Astrocyte of the hippocampus (primary cell): ENCODE results near the gene HOXB8.

Source experiments
- DNase-seq: peaks from one replicate; pipeline ENCODE4 v3.0.0; 2011; ENCODE audit warnings: low read depth, low spot score

Gene HOXB8

DNA sequence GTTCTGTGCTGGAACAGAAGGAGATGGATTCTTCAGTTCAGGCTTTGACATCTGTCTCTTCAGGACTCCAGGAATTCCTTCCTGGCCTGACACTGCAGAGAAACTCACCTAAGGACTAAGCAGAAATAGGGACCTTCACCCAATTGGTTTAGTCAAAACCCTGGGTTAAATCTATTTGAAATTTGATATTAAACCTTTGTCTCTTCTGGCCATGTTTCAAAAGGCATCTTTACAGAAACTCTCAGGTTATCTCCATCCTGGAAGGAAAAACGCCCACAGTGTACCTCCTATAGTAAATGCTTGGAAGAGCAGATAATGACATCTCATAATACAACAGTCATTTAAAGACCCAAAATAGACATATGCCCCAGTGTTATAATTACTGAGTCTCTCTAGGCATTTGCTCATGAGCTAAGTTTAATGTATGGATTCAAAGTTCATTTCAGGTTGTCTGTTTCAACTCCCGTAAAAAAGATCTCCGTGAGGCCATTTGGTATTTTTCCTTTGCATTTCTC is 31.3 kb downstream of the HOXB8 start:
- DNase-seq: no peak

DNA sequence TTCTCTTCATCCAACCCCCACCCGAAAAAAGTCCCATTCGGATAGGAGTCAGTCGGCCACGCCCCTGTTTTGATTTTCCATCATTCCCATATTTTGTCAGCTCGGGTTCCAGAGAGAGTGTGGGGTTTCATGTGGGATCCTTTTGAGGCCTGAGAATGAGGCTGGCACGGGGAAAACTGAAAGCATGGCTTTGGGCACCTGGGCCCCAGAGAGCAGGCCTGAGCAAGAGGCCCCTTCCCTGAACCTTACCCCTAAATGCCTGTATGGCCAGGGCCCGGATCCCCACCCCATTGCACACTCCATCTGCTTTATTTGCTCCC is 32.4 kb downstream of the HOXB8 start:
- no peak for DNase-seq

DNA sequence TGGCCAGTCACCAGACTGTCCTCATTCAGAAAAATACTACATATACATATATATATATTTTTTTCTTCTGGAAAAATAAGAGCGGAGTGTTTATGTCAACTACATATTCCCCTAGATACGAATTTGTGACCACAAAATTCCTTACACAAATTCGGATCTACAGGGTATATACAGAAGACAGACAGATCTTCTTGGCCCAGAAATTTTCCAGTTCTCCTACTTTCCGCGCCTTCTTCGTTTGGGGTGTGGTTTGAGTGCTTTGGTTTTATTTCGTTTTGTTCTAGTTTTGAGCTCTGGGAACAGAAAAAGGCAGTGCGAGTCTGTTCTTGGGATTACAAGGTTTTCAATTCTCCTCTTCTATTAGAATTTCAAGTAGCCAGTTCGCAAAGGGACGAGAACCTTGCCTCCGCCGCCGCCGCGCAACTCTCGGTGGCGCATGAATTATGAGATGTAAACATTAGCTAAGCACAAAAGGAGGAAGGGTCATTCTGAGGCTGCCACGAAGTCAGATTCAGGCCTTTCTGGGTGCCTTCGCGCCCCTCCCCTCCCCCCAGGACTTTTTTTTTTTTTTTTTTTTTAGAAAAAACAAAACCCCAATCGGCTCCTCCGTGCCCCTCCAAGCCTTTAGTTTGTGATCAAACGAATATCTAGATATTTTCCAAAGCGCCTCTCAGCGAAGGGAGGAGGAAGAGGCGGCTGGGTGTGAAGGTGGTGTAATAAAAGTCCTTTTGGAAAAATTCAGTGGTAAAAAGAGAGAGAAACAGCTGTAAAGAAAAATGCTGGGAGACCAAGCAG is 35.1 kb downstream of the HOXB8 start:
- DNase-seq: peak; percentile 50

DNA sequence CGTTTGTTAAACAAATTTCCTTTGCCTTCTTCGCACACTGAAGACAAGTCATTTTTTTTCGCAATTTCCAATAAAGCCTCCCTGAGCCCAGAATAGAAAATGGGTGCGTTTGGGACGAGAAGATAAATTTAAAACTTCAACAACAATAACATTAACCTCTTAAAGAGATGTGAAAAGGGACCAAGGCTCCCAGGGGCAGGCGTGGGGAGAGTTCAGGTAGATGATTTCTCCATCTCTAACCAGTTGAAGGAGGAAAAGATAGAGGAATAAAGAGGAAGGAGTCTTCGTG is 35.7 kb downstream of the HOXB8 start:
- peak; percentile 45 for DNase-seq

DNA sequence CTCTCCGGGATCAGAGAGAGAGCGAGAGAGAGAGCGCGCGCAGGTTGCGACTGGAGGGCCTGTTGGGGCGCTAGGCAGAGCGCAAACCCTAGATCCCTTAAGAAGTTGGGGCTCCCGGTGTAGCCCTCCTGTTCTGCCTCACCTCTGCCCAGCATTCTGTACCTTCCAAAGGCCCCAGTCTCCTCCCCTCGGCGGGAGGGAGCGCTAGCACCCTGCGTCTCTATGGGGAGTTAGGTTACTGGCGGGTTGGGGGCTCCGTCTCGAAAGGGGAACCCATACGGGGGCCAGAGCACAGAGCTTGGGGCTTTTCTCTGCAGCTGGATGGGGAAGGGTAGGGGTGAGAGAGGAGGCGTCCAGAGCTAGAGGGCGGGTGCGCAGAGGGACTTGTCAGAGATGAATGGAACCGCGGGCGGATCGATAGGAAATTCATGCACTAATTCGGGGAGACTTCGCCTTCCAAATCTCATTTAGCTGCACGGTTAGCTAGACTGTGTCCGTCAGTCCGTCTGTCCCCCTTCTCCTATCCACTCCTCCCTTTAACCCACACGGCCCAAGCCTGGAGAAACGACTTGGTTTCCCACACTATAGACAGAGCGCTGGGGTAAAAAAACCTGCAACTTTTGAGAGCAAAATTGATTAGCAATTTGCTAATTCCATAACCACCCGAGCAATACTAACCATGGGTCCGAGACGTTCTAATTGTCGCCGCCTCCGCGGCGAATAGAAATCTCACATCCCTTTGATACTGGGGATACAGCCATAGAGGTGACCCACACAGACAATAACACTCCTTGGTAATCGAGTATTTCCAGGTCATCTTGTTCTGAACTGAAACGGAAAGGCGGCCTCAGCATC is 36.2 kb downstream of the HOXB8 start:
- DNase-seq: peak; percentile 31

DNA sequence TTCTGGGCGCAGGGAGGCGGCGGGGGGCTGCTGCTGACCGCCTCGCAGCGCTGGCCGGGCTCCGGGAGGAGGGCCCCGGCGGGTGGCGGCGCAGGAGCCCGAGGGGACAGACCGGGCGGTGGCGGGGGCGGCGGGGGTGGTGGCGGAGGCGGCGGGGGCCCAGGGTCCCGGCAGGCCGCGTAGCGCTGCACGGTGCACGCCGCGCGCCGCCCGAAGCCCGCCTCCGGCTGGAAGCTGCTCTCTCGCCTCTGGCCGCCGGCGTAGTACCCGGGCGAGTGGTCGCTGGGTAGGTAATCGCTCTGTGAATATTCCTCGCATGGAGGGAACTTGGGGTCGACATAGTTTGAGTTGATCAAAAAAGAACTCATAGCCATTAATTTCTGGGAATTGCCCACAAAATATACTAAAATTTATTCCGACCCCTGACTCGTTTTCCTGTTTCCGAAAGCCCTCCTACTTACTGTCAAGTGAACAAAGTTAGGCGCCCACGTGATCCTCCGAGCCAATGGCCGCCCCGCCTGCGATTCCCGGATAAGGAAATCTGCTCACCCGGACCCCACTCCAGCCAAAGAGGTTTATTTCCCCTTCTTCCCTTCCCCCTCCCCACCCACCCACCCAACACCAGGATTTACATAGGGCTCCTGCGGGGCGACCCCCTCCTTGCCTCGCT is 37.0 kb downstream of the HOXB8 start, which contains the start of gene HOXB4:
Gene HOXB4, minus strand, starts transcription at position 405 of the 670 bp plus-strand sequence. Its CDS starts 31 bp downstream, at position 374.
- peak; percentile 79 for DNase-seq

DNA sequence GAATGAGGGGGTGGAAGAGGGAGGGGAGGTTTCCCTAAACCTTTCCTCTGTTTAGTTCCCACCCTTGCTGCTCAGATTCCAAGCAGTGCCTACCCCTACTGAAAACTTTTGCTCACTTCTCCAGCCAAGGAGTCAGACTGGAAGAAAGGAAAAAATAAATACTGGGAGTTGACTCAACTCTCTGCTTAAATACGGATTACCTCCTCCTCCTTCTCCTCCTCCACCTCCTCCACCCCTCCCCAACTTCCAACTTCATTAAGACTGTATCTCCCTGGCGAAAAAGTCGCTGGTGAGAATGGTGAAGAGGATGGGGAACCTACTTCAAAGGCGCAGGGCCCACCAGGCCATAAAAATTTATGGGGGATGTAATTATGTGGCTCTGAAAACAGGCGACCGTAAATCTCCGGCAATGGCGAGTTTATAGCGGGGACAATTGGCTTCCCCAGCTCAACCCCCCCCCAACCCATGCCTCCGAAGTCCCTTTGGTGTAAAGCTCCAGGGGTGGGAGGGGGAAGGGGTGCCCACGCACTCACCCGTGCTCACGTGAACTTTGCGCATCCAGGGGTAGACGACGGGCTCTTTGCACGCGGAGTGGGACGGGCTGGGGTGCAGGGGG is 37.7 kb downstream of the HOXB8 start:
- DNase-seq: peak; percentile 27

DNA sequence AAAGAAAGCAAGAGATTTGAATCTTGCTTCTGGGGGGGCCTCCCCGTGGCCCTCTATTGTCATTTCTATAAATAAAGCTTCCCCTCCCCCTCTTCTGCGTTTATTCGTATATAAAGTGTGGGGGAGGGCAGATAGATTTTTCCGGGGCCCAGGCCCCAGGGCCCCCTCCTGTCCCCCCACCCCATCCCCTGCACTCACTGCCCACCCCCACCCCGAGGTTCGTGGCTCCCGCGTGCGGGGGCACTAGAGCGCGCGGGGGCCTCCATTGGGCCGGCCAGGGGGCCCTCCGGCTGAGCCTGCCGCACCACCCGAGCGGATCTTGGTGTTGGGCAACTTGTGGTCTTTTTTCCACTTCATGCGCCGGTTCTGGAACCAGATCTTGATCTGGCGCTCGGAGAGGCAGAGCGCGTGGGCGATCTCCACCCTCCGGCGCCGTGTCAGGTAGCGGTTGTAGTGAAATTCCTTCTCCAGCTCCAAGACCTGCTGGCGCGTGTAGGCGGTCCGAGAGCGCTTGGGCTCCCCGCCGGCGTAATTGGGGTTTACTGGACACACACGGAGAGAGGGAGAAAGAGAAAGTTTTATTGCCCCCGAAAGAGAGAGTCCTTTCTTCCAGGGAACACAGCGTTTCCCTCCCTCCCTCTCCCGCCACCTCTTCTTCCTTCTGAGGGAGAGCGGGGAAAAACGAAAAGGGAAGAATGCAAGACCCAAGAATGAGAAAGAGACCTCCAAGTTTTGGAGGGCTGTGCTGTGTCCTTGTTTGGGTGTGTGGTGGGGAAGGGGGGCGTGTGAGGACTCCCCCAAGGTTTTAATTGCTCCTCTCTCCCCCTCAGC is 38.4 kb downstream of the HOXB8 start:
- peak; percentile 67 for DNase-seq

DNA sequence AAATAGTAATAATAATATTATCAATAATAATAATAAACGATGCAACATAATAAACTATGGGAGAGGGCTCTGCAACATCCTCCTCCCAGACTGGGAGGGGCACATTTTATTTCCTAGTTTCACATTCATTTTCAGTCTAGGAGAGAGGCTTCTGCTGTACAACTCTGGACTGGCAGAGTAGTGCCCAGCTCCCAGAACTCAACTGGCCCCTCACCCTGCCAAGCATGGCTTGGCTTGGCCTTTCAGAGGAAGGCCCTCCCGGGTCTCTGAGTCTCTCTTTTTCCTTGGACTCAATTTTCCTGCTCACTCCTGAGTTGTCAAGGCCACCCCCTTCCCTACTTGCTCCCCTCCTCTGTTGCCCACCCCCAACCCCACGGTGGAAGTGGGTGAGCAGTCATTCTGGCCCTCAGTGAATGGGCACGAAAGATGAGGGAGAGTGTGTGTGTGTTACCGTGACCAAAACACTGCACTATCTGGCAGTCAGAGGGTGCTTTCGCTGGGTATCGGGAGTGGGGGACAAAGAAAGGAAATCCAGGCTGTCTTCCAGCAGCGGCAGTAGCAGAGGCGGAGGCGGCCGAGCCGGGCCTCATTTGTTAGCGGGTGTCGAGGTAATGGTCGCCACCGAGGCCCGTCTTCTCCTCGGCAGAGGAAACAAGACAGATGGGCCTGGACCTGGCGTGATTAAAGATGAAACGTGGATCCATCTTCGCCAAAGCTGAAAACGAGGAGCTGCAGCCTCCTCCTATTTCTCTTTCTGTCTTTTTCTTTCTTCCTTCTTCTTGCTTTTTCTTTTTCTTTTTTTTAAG is 39.2 kb downstream of the HOXB8 start:
- peak; percentile 31 for DNase-seq

DNA sequence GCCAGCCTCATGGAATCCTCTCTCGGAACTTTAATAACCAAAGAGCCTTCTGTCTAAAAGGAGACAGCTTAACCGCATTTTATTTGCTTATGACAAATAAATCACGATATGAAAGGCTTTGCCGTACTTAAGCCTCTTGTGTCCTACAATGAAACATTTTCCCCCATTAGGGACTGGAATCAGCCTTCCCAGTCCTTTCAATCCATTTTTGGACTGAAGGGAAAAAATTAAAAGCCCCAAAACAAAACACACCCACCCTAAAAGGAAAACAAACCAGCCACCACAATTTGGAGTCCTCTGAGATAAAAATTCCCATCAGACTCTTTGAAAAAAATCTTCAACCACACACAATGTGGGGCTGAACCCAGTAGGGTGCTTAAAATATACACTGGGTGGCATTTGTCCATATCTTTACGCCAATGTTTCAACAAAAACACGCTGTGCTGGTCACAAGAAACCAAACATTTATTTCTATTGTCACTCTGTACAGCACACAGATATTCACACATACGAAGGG is 40.0 kb downstream of the HOXB8 start:
- DNase-seq: peak; percentile 46

DNA sequence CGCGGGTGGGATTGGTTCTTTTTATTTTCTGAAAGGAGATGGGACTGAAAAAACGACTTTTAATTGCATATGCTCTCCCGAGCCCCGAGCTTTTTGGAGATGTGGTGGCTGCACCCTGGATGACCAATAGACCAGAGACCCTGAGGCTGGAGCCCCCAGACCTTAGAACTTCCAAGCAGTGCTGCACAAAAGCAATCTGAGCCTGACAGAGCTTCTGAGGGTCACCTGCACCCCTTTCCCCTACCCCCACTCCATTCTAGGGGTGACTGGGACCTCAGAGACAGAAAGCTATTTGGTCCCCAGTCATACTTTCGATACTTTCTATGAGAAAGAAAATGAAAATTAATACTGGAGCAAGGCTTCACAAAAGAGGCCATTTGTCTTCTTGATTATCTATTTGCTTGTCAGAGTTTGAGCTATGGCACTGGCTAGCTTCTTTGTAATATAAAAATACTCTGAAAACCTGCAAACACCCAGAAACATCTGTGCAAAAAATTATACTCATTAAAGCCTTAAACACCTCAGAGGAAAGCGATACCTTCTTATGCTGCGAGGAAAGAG is 40.5 kb downstream of the HOXB8 start:
- no peak for DNase-seq

DNA sequence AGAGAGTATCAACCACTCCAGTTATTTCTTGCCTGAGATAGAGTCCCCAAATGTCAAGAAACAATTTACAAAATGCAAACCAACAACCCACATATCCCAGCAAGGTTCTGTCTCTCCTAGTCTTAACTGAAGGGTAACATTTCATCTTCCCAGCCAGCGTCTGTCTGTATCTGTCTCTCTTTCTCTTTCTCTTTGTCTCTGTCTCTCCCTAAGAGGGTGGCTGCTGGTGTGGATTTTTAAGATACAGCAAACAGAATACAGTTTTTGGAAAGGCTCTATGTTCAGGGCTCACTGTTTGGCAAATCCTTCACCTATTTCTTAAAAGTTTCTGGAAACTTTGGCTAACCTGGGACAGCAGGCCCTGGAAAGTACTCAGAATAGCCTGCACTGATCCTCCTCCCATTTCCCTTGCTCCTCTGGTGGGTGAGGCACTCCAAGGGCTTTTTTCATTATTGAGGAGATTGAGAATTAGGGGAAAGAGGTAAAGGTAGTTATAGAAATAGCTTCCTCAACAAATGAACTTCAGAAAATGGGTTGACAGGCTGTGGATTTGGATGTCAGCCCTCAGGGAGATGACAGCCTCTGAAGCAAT is 43.2 kb downstream of the HOXB8 start:
- no peak for DNase-seq

DNA sequence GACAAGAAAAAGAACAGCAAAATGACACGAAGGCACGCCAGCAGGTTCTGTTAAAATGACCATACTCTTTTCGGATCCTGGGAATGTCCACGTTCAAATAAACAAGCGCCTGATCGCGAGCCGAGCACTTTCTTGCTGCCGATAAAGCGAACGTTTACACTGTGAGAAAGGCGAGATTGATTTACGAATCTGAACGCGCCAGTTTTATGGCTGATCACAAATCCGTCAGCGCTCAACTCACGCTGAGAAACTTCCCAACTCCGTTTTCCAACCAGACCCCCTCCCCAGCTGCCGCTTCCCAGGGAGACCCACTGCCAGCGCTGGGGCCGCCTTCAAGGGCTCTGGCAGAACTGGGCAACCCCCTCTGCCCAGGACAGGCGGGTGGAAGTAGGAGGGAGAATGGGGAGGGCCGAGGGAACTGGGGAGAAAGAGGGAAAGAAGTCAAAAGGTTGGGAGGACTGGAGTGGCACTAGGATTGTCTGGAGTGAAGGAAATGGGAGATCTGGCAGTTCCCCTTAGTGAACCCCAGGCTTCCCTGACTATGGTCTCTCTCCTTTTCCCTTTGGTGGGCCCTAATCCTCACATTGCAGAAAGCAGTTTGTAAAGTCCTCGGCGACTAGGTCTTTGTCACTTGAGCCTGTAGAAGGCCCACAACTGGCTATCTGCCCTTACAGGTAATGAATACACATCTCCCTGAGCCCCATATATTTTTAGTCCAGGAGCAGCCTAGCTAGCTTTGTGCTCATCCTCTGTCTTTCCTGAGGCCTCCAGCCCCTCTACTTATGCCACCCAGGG is 43.9 kb downstream of the HOXB8 start:
- DNase-seq: no peak

DNA sequence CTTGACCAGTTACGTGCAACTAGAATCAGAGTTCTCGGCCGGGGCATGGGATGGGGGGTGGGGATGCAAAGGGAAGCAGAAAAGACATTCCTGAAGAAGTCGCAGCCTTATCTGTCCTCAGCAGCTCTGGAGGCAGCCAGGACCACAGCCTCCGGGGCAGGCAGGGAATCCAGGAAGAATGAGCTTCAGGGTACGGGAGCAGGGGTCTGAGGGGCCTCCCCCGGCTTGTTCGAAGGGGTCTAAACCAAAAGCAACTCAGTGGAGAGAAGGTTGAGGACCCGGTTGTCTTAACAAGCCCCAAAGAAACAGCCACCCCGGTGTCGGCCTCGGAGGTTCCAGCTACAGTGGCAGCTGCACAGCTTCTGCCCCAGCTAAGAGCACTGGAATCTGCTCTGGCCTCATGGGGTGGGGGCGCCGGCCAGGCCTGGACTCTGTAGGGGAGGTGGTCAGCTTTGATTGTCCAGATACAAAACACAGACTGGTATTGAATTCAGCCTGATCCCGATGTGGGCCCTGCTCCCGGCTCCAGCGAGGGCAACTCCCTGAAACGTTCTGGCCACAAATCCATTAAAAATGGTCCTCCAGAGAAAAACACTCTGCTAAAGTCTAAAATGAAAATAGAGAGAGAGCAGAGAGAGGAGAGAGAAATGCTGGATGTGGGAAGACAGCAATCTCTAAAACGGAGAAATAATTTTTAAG is 44.6 kb downstream of the HOXB8 start:
- DNase-seq: no peak

DNA sequence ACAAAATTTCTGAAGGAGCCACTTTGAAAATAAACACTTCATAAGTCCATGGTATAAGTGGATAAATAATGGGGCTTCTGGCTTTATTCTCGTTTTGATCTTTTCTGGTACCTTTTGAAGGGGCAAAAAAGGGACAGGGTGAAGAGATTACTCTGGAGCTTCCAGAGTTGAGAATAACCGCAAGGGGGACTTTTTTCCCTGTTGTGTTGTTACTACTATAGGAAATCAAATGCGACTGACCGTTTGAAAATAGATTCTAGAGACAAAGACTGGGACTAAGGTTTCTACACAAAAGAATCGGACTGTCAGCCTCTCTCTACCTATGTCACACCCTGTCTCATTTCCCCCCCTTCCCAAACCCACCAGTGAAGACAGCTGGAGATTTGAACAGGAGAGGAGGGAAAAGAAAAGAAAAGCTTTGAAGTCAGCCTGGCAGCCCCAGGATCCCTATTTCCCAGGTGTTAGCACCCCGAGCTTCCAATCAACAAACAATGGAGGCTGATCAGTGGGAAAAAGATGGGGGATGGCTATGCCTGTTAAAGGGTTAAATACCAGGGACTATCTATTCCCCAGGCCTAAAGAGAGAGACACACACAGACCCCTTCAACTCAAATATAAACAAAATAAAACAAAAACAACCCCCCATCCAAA is 45.3 kb downstream of the HOXB8 start:
- DNase-seq: no peak

DNA sequence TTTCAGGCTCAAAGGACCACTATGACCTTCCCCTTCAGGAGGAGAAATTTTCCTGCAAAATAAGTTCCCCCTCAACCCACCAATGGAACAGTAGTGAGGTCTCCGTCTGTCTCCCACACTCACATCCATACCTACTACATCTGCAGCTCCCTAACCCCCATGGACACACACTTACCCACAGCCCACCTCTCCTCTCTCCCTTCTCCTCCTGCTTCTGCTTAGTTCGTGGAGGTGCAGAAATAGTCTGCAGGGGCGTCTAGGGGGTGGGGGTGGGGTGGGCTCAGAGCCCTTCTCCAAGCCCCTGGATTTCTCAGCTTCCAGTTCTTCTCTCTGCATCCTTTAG is 45.9 kb downstream of the HOXB8 start:
- DNase-seq: no peak

DNA sequence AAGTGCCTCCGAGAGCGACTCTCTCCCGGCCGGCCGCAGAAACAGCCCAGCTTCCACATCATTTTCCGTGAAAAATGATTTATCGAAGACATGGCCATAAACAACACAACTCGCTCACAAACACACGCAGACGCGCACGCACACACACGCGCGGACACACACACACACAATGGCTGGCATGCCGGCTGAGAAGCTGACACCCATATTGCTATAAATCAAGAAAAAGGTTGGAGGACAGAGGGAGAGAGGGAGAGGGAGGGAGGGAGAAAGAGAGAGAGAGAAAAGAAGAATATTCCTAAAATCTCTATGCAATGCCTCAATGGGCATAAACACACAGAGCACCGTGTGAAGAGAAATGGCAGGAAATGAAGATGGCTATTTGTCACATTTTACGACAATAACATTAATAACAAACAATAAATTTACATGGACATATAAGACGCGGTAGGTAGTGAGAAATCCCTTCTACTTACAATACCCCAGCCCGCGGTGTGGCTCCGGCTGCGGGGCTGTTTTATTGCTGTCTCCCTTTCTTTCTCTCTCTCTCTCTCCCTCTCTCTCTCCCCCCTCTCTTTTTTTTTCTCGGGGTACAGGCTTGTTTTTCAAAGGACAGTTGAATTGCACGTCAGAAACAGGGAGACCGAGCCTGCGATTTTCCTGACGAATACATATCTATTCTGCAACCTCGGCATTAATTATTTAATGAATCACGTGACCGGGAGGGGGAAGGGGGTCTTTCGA is 46.4 kb downstream of the HOXB8 start:
- no peak for DNase-seq
